Measurements from ENCODE around the gene CLPSL2.

Gene CLPSL2

DNA sequence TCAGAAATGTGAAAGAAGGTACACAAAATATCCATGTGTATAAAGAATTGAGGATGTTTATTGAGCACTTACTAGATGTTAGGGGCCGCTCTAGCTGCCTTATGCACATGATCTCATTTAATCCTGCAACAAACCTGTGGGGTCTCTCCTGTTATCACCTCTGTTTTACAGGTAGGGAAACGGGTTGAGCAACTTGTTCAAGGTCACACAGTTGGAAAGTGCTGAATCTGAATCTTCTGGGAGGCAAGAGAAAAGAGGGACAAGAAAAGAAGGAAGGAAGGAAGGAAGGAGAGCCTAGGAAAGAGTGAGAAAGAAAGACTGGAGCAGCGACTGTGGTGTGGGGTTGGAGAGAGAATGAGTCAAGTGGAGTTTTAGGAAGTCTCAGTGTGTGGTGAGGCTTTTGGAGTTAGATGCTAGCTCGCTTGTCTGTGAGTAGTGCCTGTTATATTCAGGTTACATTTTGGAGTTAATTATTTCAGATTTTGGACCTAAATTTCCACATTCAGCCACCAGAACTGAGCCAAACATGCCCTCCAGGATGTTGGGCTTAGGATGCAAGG is 12.1 kb downstream of the CLPSL2 start:
- no peak for DNase-seq

DNA sequence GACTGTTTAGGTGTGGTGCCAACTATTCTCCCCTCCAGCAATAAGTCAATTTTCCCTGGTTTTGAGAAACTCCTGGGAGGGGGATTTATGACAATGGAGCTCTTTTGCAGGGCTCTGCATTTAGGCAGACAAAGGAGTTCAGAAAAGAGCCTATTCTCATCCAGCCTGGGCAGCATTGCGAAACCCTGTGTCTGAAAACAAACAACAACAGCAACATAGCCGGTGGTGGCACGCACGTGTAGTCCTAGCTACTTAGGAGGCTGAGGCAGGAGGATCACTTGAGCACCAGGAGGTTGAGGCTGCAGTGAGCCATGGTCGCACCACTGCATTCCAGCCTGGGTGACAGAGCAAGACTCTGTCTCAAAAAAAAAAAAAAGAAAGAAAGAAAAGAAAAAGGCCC is 14.3 kb downstream of the CLPSL2 start:
- no peak for DNase-seq

DNA sequence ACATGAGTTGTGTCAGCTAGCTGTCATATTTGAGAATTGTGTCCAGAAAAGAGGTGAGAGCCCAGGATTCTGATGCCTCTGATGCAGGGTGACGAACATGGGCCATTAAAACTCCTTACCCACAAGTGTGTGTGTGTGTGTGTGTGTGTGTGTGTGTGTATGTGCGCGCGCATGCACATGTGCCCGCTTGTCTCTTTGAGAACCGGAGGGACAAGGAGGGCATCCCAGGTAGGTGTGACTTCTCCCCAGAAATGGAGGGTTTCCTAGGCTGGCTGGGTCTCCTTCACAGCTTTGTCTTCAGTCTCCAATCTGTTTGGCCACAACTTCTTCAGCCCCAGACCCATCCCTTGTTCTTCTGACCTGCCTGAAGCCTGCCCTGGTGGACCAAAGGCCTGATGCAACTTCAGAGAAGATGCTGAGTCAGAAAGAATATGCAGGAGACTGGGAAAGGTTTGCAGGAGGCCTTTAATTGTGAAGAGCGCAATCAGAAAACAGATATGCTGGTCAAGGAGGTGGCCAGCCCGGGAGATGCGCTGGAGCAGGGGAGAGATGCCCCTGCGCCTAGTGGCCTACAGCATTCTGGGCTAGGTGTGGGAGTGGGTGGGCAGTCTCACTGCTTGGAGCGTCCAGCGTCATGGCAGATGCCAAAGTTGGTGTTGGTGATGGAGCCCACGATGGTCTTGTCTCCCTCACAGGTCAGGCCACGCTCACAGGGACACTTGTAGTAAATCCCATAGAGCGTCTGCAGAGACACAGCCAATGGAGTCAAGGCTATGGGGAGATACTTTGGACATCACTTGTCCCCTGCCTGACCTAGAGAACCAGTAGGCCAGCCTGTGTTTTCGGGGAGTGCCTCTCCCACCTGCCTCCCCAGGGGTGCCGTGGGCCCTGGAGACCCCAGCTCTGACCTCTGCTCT is 18.4 kb downstream of the CLPSL2 start:
- DNase-seq: no peak

DNA sequence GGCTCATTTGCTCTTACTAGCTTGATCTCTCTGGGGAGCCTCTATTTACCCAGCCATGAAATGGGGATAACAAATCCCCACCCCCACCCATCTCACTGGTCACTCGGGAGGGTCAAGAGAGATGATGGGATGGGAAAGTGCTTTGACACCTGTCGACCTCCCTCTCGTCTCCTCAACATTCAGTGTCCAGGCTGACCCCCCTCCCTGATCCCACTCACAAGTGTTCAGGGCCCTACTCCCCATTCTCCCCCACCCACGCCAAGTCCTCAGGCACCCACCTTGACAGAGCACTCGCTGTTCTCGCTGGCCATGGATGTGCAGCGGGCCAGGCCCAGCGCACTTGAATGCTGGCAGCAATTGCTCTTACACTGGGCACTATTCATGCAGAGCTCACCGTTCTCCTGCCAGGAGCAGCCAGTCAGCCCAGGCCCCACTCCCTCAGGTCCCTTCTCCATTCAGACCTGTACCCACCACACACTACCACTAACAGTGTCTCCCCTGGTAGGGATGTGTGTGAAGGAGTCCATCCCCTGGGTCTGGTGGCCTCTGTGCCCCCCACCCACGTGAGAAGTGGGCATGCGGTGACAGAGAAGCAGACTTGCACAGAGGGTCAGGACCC is 19.2 kb downstream of the CLPSL2 start:
- DNase-seq: no peak

DNA sequence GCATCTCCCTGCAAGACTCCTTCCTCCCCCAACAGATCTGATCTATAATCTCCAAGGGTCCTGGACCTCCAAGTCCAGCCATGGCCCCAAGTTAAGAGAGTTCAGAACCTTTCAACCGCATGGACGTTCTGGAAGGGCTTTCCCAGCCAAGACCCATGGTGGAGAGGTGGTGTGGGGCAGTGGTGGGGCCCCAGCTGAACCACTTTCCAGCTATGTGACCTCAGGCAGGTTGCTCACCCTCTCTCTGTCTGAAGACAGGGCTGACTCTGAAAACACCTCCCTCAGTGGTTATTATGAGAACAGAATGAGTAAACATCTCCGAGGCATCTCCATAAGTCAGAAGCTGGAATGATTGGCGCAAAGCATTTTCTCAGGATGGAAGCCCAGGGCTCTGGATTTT is 19.8 kb downstream of the CLPSL2 start:
- DNase-seq: no peak

DNA sequence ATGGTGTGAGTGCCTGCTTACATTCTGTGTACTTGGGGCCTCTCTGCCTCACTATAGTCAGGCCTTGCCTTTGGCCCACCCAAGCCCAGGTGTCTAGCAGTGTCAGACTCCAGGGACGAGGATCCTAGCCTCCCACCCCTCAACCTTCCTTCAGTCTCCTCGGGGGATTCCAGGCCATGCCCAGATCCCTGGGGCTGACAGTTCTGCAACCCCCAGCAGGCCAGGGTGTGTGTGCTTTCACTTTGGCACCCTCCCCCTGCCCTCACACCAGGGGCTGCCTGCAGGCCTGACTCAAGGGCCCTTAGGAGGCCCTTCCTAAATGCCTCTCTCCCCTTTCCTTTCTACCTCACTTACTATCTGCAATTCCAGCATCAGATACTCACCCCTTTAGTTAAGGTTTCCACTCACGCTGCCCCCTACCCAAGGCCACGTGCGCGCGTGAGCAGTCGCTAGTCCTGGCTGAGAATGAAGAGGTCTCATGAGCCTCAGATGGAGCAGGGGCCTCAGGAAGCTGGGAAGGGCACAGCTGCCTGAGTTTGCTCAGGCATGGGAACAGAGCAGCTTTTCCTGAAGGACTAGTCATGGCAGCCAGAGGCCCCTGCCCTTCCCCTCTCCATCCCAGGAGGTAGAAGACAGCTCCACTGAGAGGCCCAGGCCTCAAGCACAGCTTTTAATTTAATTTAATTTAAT is 21.6 kb downstream of the CLPSL2 start:
- DNase-seq: no peak

DNA sequence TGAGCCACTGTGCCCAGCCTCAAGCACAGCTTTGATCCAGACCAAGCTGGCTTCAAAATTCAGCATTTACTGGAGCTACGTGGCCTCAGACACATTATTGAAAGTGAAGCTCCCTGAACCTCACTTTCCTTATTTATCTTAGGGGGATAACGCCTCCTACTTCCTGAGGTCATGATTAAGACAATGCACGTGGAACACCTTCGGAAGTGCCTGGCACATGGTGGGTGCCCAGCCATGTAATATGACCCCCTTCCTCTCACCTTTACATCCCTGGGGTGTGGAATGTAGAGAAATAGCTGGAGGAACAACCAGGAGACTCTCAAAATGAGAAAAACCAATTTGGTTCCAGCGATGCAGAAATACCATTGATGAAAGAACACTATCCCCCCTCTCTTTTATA is 22.3 kb downstream of the CLPSL2 start:
- DNase-seq: no peak

DNA sequence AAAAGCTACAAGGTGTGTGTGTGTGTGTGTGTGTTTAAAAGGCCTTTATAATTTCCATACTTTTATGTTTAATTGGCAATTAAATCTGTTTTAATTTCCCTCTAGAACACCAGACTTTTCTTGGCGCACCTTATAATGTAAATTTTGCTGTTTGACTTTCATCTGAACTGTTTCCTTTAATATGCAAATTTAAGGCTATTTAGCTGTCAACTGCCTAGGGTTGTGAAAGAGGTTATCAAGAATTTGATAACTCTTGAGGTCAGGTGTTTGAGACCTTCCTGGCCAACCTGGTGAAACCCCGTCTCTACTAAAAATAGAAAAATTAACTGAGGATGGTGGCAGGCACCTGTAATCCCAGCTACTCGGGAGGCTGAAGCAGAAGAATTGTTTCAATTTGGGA is 24.8 kb downstream of the CLPSL2 start:
- no peak for DNase-seq

DNA sequence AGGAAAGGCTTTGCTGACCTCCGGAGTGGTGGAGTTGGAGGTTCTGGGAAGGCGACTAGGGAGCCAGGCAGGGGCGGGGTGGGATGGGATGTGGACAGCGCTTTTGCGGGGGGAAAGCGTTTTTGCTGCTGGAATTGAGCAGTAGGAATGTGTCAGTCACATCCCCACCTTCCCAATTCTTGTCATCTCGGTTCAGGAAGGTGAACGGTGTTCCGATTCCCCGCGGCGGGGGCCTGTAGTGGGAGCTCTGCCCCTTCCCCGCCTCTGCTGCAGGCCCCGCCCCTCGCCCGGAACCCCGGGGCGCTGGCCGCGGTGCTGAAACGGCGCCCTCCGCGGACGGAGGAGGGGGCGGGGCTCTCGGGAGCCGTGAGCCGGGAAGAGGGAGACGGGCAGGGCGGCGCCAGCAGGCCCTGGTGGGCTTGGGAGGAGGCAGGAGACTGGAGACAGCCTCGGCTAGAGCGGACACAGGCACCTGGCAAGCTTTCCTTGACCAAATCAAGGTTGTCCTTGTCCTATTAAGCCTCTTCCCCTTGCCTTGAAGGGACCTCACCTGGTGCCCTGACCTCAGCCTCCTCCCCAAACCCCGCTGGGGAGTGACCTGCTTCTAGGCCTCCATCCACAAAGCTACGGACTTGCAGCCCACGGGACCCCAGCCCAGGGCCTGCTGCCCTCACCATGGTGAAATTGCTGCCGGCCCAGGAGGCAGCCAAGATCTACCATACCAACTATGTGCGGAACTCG is 28.8 kb downstream of the CLPSL2 start, which contains the start of gene LHFPL5:
Gene LHFPL5, plus strand, starts transcription at position 357 of the 741 bp plus-strand sequence. Its CDS starts 319 bp downstream, at position 676.
- peak; percentile 46 for DNase-seq

DNA sequence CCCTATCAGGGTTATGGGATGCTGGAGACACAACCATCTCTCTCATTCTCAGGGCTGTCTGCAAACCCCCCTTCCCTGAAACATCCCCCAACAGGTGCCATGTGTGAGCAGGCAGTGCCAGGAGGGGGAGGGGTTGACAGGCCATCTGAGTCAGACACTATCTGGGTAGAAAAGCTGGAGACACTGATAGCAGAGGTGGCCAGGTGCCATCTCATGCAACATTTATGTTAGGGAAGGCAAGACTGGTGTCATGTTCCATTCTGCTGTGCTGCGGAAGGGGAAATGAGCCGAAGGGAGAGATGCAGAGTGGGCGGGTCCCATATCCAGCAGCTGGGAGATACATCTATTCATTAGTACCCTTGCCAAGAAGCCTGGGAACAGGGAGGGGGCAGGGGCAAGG is 32.3 kb downstream of the CLPSL2 start:
- no peak for DNase-seq

DNA sequence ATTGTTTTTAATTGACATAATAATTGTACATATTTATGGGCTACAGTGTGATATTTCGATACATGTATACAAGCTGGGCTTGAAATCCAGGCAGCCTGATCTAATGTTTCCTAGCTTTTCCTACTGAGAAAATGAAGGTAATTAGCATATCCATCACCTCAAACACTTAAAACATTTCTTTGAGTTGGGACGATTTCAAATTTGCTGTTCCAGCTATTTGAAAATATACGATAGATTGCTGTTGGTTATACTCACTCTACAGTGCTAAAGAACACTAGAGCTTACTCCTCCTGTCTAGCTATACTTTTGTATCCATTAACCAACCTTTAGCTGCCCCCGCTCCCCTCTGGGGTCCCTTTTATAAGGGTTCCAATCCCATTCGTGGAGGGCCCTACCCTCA is 33.4 kb downstream of the CLPSL2 start:
- no peak for DNase-seq

DNA sequence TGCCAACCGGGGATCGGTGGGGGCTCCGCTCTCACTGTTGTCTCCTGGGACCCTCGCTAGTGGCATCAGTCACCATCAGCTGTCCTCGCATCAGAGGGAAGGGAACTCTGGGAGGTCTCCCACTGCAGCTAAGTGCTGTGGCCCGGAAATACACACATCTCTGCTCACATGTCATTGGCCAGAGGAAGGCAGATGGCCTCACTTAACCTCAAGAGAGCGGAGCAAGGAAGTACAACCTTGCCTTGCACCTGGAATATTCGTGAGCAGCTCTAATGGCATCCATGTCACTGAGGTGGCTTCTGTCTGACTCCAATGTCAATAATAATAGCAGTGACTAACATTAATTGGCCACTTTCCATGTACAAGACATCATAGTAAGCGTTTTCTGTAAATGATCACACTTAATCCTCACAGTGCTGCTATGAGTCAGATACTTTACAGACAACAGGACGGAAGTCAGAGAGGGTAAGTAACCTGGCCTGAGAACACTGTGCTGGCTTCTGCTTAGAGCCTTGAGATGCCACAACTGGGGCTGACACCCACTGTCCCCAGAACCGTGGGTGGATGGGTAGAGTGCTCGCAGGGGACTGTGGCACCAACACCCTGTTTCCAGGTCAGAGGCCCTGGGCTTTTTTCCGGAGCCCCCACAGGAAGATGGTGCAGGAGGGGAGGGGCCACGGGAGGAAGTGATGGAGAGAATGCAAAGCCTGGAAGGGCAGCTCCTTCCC is 34.7 kb downstream of the CLPSL2 start:
- DNase-seq: no peak

DNA sequence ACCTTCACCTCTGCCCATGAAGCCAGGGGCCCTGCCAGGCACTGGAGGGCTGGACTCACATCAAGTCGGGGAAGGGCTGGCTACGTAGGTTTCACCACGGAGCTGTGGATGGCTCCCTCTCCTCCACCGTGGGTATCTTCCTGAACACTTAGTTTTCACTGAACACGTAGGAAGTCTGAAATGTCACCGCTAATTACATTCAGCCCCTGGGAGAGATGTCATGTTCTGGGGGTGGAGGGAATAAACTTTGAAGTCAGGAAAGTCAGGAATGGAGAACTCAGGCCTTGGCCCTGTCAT is 35.2 kb downstream of the CLPSL2 start:
- DNase-seq: no peak

DNA sequence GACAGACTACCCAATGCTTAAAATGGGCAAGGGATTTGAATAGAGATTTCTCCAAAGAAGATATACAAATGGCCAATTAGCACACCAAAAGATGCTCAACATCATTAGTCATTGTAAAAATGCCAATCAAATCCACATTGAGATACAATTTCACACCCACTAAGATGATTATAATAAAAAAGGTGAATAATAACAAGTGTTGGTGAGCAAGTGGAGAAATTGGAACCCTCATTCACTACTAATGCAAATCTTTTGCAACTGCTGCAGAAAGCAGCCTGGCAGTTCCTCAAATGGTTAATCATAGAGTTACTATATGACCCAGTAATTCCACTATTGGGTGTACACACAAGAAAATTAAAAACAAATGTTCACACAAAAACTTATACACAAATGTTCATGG is 41.1 kb downstream of the CLPSL2 start:
- no peak for DNase-seq

DNA sequence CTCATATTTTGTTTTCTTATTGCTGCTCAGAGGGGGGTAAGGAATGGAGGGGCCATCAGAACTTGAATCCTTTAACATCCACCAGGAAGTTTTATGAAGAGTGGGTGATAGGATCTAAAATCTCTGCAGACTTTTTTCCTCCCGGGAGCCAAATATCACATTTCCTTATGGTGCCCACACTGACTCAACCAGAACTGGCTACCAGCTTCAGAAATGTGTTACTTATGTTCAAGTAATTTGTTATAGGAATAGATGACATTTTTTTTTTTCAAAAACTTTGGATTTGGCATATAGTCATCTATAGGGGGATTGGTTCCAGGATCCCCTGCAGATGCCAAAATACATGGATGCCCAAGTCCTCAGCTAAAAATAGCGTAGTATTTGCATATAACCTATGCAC is 47.2 kb downstream of the CLPSL2 start:
- DNase-seq: no peak

DNA sequence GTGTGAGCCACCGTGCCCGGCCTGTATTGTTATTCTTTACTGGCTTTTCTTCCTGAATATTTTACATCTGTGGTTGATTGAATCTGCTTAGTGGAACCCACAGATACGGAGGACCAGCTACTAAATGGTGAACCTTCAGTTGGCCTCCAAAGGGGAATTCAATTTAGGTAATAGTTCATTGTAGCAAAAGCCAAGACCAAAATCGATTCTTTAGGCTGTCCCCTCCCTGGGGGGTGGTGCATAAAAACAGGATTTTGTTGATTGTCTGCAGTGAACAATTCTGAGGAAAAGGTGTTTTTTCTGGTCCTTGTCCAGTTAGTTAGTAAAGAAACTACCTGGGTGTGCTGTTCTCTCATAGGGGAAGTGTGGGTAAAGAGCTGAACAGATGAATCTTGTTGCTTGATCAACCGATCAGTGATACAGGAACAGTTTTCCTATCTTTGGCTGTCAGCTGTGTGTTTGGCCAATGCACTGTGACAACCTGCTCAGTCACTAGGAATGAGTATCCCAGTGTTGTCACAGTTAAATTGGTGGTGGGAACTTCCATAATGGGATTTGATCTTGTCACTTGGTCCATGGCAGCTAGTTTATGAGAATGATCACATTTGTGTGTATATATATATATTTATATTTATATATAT is 48.3 kb downstream of the CLPSL2 start:
- DNase-seq: no peak
